GM21737 (cell line): ENCODE results near the gene TMEM229A.
"Not testable (repeated sequence)": the region's sequence is repeated elsewhere in the genome, so short reads cannot be mapped to it uniquely, and the experiment has no call there.

Experiments
- ATAC-seq: cut with Tn5 transposase; IDR thresholded peaks from one replicate; pipeline ENCODE4 v1.9.1; 2021; ENCODE audit warnings: mild to moderate bottlenecking, moderate library complexity; ENCODE audit not compliant: unreplicated experiment

Gene TMEM229A

DNA sequence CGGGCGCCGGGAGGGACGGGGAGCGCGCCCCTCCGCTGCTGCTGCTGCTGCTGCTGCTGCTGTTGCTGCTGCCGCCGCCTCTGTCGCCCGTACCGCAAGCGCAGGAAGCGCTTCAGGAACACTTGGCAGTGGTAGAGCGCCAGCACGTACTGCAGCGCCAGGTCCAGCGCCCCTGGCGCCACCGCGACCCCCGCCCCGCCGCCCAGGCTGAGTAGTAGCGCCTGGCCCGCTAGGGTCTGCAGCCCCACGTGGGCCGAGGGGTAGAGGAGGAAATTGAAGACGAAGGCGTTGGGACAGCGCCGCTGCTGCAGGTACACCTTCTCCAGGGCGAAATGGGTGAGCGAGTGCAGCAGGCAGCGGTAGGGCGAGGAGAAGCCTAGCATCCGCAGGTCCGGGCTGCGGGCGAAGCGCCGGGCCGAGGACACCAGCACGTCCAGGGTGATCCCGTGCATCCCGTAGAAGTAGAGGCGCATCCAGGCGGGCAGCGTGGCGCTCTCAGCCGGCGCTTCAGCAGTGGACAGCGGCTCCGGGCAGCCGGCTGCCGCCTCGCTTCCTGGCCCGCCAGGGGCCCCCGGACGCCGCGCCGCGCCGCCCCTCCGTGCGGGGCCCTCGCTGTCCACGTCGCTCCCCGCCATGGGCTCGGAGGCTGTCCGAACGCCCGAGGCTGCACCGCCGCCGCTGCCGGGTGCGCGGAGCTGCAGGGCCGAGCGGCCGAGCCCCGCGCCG is at the start of gene TMEM229A:
TMEM229A (minus strand) TSS at position 699 of the 726 bp plus-strand sequence; CDS start at position 635, 64 bp downstream.
- no peak for ATAC-seq

DNA sequence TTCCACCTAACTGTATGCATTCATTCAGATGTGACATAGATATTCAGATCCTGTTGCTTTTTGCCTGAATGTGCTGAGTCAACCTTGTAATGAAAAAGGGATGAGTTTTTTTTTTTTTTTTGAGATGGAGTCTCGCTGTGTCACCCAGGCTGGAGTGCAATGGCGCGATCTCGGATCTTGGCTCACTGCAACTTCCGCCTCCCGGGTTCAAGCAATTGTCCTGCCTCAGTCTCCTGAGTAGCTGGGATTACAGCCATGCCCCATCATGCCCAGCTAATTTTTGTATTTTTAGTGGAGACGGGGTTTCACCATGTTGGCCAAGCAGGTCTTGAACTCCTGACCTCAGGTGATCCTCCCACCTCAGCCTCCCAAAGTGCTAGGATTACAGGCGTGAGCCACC is 49.4 kb upstream of the TMEM229A start:
- ATAC-seq = not testable (repeated sequence)

DNA sequence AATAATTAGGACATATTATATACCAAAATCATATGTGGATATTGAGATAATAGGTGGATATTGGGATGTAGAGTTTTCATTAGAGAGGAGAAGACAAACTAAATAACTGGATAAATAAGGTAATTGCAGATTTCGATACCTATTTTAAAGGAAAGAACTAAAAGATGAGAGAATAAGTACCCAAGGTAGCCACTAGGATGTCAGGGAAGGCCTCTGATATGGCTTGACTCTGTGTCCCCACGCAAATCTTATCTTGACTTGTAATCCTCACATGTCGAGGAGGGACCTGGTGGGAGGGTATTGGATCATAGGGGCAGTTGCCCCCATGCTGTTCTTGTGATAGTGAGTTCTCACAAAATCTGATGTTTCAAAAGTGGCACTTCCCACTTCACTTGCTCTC is 44.7 kb upstream of the TMEM229A start:
- no peak for ATAC-seq

DNA sequence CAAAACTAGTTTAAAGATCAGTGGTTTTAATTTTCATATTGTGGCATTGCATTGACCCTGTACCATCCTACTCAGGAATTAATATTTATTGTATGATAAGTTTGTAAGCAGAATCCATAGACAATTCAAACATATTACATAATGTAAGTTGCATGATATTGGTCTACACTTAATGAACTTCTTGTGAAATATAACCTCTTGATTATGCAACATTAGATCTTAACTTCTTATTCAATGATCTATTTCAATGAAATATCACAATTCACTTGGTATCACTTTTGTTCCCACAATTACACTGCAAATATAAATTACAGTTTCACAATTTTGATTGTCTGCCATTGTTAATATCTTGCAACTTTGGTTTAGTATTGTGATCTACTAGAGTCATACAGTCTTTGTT is 44.0 kb upstream of the TMEM229A start:
- ATAC-seq = no peak

DNA sequence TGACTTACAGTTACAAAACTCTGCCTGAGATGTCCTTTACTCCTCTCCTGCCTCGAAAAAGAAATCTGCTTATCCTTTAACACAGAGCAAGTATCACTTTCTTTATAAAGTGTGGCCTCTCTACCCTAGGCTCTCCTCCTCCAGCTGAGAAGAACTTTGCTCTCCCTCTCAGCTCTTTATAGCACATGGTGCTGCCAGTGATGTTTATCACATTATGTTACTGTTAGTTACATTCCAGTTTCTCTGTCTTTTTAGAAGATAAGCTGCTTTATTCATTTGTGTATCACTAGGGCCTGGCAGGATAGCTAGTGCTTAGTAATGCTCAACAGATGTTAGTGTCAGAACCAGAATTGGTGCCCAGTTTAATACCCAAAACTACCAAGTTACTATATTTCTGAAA is 41.1 kb upstream of the TMEM229A start:
- ATAC-seq = no peak

DNA sequence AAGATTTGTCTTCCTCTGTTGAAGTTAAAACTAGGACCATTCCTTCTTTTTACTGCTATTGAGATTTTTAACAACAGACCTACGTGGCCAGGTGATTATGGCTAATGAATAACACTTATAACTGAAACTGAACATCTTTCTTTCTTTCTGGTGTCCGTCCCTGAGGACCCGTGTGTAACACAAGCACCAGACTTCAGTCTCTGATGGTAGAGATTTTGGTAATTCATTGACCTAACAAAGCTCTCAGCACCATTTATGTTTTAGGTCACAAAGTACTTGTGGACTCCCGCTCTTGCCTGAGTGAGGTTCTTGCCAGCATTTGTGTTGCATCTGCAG is 40.4 kb upstream of the TMEM229A start:
- no peak for ATAC-seq

DNA sequence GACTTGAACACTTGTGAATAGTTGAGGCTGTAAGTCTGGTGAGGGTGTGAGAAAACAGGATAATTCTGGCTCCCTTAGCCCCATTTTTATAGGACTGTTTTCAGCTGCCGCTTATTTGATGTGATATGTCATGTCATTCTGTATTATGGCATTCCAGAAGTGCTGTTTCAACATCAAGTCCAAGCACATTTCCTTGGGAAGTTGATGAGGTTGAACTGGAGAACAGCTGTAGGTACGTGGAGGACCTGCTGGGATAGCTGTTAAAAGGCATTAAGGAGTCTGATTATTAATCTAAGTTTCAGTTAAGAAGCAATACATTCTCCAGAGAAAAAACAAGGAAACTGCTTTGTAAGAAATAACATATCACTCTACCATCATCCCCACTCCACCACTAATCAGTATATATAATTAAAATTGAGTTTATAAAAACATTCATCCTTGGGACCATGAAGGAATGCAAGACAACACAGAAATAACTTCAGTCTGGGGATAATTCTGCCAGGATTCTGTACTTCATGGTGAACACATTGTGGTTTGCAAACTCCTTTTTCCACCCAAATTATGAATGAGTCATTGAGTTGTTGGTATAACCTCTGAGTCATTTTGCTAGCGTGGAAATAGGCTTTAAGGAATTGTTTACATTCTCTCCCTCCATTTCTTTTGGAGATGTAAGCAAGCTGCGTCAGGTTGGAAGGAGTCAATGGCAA is 39.9 kb upstream of the TMEM229A start:
- no peak for ATAC-seq

DNA sequence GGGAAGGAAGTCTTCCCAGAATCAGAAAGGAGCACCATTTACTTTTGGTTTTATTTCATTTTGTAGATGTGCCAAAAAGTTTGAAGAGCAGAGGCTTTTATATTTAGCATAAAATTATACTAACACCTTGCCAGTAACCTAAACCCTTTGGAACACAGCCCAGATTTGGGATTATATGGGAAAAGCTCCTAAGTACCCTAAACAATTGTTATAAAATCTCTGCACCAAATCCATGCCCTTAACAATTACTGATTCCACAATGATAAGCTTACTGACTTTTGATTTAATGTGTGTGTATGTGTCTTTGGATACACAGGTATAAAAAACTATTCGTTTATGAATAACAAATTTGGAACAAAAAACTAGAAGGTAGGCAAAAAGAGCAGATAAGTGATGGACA is 39.0 kb upstream of the TMEM229A start:
- no peak for ATAC-seq

DNA sequence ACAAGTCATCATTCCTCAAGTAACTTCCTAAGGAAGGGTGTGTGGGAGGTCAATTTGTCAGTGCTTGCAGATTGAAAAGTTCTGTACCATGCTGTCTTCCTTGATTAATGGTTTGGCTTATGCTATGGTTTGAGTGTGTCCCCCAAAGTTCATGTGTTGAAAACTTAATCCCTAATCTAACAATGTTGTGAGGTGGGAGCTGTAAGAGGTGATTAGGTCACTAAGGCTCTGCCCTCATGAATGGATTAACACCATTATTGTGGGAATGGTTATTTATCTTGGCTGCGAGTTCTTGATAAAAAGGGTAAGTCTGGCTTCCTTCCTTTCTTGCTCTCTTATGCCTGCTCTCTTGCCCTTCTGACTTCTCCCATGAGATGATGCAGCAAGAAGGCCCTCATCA is 29.3 kb upstream of the TMEM229A start:
- ATAC-seq = no peak

DNA sequence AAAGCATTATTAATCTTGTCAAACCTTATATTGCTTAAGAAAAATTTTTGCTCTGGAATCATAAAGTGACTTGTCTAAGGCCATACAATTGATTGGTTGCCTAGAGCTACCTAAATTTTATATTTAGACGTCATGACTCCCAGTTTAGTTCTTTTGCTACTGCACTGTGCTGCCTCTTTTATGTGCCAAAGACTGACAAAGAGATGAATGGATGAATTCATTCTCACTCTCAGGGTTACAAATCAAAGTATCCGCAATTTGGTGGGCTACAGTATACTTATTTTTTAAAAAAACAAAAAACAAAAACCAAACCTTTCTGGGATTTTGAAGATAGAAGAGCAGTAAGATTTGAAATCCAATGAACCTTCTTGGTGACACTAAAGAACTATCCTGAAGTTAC is 27.7 kb upstream of the TMEM229A start:
- ATAC-seq = no peak

DNA sequence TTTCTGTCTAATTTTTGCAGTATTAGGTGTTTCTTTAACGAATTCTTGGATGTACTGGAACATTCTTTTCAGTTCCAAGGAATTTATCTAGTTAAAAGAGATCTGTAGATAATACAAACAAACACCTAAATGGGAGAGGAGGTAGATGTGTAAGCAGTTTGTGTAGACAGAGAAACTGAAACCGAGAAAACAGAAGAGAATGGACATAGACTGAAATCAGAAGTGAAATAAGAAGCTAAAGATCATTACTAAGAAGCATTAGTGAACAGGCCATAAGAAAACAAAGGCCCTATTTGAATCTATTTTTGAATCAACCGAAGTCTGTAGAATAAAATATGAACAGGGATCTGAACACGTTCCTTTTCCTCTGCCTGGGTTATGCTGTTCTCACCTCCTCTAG is 26.5 kb upstream of the TMEM229A start:
- peak; percentile 98 for ATAC-seq

DNA sequence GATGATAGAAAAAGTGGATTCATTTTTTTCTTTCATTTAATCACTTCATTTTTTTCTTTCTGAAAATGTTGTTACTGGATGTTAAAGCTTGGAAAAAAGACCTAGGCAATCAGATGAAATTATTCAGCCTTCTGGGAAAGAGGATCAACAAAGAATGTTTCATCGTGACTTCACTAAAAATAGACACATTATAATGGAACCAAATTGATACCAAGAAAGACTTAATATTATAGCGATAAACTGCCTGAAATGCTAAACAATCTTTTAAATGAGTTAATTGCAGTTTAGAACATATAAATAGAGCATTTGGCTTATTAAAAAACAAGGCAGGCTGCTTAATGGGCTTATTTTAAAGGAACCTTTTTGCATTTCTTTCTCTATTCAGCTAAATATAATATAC is 25.6 kb upstream of the TMEM229A start:
- no peak for ATAC-seq

DNA sequence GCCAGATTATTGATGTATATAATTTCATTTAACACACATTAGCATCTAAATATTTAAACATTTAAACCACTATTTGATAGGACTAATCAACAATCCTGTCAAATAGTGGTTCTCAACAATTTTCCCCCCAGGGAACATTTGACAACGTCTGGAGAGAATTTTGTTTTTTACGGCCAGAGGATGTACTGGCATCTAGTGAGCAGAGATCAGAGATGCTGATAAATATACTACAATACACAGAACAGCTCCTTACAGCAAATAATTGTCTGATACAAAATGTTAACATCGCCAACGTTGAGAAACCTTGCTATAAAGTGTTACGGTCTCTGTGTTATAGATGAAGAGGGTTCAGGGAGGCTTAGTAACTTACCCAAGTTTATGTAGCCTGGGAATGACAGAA is 25.0 kb upstream of the TMEM229A start:
- no peak for ATAC-seq

DNA sequence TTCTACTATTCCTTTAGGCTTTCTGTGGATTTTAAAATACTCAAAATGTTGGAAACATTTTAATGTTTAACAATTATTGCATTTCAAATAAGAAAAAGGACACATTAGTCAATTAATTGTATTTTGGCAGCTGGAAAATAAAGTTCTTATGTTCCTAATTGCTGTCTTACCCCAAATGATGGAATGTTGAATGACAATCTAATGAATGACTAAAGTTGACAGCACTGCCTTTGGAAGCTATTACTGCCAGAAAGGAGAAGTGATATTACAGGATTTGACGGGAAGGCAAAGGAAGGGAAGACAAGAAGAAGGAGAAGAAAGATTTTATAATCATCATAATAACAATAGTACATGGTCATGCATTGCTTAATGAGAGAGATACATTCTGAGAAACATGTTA is 23.4 kb upstream of the TMEM229A start:
- ATAC-seq = no peak

DNA sequence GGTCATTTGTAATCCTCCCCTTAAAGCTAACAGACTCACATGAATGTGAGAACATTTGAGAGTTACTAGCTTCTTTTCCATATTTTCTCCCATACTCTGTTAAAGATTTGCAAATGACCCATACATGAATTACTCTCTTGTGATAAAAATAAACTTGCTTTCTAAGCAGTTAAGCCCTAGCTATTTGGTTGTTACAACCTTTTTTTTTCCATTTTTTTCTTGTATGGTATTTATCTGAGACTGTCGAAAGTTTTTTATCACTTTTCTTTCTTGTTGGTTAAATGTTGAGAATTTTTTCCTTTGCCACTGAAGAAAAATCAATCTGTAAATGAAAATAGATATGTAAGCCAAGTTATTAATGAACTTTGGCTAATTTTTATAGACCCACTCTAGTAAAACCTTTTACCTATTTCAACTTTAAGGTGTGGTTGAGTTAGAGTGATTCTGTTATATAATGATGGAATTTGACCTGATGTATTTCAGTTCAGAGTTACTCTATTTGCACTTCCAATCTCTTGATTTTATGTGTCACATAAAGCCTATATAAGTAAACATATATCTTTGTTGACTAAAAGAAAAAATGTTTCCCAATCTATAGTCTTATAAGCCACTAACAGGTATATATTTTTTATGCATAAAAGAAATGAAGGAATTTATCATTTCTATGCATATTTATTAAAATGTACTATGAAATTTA is 19.0 kb upstream of the TMEM229A start:
- no peak for ATAC-seq

DNA sequence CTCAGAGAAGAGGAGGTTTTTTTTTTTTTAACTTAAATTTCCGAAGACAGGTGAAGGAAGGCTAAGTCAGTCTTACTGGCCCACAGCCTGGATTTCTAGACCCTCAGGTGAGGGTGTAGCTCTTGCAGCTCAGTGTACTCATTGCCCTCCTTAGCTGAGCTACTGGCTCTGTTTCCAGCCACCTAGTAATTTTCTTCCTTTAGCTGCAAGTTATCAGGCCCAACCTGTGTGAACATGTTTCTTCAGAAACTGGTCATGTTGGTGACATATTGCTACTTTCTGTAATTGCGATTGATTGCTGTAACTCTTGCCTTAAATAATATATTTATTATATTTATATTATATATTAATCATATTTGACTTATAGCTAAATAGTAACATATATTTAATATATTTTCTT is 10.0 kb upstream of the TMEM229A start:
- ATAC-seq = no peak

DNA sequence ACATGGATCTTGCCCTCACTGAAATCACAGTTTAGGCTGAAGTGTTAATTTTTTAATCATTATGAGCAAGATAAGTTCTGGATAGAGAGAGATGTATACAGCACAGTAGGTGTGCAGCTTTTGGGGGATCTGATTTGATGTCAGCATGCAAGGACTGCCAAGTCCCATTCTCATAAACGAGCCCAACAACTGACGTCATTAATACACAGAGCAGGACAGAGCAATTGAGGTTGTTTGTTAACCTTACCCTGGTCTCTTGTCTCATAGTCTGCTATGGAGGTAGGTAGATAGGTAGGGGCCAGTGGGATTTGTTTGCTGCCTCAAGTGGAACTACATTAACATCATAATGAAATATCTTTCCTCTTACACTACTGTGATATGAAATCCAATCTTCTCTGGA is 8.6 kb upstream of the TMEM229A start:
- ATAC-seq = no peak

DNA sequence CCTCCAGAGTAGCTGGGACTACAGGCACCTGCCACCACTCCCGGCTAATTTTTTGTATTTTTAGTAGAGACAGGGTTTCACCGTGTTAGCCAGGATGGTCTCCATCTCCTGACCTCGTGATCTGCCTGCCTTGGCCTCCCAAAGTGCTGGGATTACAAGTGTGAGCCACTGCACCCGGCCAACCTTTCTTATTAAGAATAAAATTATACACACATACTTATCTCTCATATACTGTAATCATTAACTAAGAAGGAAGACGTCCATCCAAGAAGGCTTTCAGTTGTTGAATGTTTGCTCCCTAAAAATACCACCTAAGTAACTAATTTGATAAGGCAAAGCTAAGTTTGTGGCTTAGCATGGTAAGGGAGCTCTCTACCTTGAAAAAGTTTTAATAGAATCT is 5.0 kb upstream of the TMEM229A start:
- not testable (repeated sequence) for ATAC-seq

DNA sequence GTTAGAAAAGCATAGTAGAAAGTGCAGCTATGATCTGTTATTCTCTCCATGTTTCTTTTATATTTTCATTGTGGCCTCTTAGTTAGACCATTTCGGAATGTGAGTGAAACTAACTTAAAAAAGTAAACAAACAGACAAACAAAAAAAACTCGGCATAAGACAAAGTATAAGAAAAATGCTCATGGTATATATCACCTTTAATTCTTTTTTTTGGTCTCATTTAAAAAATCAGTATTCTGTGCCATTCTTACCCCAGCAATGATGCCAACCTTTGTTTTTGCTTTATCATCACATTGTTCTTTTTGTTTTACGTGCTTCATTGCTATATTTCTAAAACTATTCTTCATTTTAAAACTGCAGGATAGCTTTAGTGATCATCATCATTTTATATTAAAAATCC is 2.8 kb upstream of the TMEM229A start:
- ATAC-seq = no peak

DNA sequence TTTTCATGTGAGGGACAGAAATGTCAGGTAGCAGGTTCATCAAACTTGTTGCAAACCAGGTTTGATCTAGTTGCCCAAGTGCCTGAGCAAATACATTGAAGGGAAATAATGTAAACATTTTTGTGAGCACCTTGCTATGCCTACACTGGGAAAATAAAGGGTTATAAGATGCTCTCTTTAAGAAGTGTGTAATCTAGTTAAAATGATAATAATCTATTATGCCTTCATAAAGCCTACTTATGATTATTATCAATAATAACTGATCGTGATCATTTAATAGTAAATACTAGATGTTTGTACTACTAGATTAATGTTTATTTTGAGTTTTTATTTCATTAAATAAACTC is 1.9 kb upstream of the TMEM229A start:
- ATAC-seq = no peak

DNA sequence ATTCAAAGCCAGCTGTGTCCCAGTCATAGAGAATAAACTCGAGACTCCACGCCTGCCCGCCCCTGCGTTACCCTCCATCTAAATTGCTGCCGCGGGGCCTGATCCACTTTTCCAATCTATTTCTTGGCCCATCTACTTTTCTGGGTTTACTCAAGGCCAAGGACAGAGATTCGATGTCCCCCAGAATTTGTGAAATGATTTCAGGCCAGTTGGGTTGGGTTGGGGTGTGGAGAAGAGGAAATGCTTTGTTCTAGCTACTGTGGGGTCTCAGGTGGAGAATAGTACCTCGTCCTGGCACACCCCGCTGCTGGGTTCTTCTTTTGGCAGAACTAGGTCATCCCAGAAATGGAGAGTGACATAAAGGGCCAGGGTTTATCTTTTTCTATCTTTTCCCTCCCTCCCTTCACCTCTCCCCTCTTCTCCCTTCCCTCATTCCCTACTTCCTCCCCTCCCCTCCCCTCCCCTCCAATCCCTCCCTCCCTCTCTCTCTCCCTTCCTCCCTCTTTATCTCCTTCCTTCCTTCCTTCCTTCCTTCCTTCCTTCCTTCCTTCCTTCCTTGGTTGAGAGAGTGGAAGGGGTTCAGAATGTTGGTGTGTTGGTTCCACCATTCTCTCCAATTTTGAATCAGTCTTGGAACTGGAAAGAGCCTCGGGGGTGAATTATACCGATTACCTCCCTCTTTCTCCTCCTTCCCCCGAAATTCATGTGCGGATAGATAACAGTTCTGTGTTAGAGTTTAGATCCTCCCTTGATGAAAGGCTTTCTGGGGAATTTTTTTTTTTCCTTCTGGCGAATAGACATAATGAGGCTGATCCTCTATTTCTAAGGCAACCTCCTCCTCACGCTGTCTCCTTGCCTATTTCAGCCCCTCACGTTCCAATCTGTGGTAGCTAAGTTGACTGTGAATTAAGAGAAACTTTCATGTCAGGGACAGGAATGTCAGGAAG is 1.2 kb upstream of the TMEM229A start:
- no peak for ATAC-seq
